HG03378 (cell line): Measurements from ENCODE around the gene PI16.

Experiments used
- ATAC-seq: cut with Tn5 transposase; IDR thresholded peaks from one replicate; pipeline ENCODE4 v1.9.1; 2021; ENCODE audit warnings: mild to moderate bottlenecking, moderate library complexity; ENCODE audit not compliant: unreplicated experiment

Gene PI16

DNA sequence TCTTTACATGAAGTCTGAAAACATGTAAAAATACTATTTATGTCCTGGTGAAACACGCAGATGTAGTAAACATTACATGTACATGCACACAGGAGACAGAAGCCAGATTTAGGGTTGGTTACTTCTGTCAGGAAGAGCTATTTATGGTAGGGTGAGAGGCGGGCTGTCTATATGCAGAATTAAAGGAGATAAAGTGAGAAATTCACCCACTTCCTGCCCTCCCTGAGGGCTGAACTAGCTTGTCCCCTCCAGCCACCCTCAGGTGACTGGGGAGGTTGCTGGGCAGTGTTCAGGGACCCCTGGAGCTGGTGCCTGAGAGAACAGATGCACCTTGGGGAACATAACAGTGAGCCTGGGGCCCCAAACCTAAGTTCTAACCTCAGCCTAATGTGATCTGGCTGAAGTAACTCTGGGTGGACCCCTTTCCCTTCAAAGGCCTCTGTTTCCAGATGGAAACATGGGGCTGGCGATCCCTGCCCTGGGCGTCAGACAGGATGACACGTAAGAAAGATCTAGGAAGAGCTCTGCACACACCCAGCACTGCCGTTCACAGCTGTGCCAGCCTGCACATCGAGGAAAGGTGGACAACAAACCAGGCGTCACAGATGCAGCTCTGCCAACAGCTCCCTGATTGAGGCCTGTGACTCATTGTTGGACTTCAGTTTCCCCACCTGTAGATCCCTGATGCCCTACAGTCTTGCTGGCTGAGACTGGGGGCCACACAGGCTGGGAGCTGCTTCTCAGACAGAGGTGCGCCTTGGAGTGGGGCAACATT is 1.3 kb downstream of the PI16 start:
- no peak for ATAC-seq

DNA sequence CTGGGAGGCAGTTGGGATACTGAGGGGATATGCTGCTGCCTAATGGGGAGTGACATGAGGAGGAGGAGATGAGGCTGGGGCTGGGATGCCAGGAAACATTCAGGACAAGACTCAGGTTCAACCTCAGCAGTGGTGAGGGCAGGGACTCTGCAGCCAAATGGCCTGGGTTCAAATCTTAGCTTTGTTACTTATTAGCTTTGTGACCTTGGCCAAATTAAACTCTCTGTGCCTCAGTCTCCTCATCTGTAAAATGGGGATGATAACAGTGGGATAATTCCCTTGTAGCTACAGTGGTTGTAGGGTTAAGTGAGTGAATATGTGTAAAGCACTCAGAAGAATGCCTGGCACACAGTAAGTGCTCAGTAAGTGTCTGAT is 1.9 kb downstream of the PI16 start:
- no peak for ATAC-seq

DNA sequence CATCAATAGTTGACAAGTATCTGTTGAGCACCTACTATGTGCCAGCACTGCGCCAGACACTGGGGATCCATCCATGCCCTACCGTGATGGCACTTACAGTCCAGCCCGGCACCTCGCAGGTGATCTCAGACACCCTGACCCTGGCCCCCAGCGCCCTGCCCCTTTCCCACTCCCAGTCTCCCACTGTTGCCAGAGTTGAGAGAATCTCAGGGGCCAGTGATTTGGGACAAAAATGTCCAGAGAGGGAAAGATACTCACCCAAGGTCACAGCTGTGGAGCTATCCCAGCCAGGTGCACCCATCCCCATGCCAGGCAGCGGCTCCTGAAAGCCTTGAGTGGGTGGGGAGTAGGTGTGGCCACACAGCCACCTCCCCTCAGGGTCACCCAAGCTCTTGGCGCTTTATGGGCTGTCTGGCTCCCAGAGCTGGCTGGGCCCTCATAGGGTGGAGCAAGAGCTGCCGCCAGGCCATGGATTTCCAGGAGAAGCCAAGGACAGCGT is 3.3 kb downstream of the PI16 start:
- ATAC-seq = no peak

DNA sequence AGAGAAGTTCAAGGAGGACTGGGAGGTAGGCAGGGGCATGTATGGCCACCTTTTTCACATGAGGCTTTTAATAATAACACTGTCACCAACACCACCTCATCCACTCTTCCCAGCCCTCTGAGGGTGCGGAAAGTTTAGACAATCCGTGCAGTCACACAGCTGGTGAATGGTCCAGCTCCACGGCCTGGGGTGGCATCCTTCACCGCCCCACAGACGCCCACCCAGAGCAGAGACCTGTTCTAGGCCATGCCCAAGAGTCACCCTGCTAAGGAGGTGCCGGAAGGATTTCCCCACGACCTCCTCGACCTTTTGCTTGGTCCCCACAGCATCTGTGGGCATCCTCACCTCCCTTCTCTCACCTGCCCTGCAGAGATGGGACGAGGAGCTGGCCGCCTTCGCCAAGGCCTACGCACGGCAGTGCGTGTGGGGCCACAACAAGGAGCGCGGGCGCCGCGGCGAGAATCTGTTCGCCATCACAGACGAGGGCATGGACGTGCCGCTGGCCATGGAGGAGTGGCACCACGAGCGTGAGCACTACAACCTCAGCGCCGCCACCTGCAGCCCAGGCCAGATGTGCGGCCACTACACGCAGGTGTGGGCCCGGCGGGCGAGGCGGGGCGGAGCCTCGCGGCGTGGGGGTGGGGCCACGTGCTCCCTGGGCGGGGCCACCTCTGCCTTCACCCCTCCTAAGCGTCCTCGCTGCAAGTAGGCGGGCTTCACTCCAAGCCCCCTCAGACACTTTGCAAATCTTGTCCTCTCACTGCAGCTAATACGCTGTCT is 4.4 kb downstream of the PI16 start:
- no peak for ATAC-seq

DNA sequence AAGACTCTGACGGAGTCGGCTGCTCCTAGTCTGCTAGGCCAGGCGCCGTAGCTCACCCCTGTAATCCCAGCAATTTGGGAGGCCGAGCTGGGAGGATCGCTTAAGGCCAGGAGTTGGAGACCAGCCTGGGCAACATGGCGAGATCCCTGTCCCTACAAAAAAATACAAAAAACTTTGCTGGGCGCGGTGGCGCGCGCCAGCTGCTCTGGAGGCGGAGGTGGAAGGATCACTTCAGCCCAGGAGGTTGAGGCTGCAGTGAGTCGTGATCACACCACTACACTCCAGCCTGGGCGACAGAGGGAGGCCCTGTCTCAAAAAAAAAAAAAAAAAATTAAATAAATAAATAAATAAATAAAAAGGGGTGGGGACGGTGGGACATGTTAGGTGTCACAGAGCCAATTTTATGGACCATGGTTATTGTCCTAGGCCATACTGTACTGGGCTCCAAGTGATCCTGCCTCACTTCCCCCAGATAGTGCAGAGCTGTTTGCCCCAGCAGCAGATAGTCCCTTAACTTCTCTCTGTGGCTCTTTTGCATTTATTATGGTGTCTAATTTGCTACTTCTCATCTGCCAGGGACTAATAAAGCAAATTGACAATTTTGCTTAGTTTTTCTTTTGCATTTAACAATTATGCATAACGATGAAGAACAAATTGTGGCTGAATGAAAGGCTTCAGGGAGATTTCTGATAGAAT is 5.2 kb downstream of the PI16 start:
- no peak for ATAC-seq

DNA sequence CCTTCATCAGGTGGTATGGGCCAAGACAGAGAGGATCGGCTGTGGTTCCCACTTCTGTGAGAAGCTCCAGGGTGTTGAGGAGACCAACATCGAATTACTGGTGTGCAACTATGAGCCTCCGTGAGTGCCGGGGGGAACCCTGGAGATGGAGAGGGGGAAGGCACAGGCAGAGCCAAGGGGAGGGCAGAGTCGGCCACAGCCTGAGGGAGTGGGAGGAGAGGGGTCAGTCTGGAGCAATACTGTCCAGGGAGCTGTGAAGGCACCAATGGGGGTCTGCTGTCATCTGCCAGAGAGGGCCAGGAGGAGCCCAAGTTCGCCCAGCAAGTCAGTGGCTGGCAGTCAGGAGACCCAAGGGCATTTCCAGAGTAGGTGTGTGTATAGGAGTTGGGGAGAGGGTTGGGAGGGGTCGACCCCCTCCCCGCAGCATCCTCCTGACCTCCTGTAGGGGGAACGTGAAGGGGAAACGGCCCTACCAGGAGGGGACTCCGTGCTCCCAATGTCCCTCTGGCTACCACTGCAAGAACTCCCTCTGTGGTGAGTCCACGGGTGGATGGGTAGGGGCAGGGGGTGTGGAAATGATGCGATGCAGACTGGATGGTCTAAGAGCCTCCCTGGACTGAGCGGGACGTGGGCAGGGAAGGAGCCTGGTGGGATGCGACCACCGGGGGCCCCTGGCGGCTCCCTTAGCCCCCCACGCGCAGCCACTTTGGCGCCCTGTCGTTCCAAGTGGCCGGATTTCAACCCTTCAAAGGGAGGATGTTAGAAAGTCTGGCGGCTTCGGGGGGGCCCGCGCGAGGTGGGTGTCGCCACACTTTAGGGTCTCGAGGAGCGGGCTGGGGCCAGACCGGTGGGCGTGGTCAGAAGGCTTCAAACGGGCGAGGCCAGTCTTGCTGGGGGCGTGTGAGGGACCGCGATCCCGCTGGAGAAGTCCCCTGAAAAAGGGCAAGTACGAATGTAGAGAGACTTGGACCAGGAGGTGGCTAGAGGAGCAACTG is 7.2 kb downstream of the PI16 start:
- no peak for ATAC-seq

DNA sequence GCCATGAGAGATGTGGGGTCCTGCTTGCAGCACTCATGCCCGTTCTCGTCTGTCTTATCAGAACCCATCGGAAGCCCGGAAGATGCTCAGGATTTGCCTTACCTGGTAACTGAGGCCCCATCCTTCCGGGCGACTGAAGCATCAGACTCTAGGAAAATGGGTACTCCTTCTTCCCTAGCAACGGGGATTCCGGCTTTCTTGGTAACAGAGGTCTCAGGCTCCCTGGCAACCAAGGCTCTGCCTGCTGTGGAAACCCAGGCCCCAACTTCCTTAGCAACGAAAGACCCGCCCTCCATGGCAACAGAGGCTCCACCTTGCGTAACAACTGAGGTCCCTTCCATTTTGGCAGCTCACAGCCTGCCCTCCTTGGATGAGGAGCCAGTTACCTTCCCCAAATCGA is 8.3 kb downstream of the PI16 start:
- ATAC-seq = no peak

DNA sequence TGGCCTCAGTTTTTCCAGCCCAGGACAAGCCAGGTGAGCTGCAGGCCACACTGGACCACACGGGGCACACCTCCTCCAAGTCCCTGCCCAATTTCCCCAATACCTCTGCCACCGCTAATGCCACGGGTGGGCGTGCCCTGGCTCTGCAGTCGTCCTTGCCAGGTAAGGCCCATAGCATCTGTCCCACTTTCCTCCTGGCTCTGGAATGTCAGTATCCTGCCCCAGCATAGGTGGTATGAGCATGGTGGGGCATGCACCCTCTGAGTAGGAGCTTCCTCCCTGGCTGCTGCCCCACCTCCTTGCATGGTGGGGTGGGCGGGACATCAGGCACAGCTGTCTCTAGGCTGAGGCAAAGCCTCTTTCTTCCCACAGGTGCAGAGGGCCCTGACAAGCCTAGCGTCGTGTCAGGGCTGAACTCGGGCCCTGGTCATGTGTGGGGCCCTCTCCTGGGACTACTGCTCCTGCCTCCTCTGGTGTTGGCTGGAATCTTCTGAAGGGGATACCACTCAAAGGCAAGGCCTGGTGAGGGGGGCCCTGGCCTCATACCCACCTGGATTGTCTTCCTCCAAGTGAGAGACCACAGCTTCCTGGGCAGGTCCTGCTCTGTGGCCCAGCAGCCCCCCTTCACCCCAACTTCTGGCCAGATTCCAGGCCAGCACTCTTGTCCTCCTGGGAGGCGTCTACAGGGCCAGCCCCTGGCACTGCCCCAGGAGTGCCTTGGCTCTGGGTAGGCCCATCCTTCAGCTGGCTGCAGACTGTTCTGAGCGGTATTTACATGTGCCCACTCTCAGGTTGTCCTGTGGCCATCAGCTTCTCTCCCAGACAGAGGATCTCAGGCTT is 9.1 kb downstream of the PI16 start:
- no peak for ATAC-seq

DNA sequence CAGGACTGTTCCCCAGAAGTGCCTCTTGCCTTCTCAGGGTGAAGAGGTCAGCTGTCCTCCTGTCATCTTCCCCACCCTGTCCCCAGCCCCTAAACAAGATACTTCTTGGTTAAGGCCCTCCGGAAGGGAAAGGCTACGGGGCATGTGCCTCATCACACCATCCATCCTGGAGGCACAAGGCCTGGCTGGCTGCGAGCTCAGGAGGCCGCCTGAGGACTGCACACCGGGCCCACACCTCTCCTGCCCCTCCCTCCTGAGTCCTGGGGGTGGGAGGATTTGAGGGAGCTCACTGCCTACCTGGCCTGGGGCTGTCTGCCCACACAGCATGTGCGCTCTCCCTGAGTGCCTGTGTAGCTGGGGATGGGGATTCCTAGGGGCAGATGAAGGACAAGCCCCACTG is 9.8 kb downstream of the PI16 start:
- no peak for ATAC-seq

DNA sequence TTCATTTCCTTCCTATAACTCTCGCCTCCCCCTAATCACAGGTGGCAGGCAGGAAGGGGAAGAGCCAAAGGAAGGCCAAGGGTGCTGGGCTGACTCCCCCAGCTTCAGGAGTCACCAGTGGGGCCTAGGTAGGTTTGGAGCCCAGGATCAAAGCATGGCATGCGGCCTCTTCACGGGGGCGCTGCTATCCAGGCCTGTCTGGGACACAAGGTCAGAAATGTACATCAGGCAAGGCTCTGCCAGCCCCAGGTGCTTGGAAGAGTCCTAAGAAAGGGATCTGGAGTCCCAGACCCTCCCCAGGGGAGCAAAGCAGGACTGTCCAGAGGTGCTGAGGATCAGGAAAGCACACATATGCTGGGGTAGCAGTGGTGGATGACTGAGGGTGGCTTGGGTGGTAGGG is 10.4 kb downstream of the PI16 start:
- ATAC-seq = no peak

DNA sequence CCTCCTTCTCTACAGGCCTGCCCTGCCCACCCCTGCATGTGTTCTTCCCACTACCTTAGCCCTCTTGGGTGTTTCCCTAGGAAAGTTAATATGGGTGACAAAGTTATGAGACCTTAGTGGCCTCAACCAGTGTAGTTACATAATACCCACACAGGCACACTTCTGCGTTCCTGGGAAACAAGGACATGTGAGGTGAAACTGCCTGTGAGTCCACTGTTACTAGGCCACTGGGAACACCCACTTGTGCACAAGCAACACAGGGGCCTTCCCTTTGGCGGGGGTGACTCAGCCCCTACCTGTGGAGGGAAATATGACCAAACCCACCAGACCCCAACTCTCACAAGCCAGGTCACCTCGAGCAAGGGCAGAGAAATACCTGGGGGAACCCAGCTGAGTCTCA is 12.8 kb downstream of the PI16 start:
- no peak for ATAC-seq

DNA sequence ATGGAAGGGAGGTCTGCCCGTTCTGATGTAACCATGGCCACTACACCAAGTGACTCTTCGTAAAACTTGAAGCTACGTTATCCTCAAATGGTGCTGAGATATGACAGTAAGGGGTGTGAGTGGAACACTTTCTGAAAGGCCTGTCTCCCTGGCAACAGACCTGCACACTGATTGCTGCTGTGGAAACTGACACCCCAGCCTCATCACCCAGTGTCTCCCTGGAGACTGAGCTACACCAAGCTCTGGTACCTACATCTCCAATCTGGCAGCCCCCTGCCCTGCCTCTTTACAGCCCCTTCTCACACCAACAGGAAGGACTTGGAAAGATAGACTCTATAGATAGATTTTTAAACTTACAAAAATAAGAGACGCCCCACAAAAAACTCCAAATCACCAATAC is 13.2 kb downstream of the PI16 start:
- no peak for ATAC-seq

DNA sequence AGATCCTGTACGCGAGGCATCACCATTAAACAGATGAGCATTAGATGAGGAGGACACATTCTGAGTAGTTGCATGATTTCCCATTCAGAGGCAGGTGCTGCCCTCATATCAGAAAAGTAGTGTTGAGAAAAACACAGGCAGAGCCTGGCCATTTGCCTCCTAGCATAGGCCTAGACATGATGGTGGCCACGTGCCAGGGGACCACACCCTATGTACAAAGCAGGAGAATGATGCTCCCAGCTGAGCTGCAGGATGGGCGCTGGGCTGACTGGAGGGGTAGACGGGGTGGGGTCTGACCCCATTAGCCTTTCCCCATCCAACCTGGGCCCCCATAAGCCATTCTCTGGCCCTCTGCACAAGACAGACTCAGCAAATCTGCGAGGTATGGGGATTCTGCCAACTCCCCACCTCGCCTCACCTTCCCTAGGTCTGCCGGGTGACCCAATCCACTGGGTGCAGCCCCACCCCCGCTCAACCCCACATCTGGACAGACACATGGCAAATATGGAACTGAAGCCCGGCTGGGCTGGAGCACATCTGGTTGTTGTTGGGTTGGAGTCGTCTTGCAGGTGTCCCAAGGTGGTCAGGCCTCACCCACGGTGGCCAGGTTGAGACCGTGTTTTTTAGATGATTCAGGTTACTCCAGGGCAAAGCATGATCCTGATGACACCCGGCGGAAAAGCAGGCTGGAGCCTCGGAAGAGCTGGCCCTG is 13.9 kb downstream of the PI16 start:
- no peak for ATAC-seq

DNA sequence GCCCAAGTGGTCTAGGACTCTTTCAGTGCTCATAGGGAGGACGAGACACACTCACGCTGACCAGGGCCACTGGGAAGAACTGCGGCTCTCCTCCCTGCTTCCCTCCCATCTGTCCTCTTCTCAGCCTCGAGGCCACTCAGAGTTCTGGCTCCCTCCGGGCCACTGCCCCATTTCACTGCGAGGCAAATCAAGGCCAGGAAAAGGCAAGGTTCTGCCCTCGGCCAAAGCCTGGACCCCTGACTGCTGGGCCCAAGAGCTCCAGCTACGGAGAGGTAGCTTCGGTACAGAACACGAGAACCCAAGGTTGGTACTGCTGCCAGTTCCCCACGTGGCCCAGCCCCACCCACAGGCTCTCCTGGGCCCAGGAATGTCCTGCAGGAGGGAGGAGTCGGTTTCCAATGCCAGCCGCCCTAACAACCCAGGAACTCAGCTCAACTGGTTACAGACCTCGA is 14.7 kb downstream of the PI16 start:
- ATAC-seq = no peak

DNA sequence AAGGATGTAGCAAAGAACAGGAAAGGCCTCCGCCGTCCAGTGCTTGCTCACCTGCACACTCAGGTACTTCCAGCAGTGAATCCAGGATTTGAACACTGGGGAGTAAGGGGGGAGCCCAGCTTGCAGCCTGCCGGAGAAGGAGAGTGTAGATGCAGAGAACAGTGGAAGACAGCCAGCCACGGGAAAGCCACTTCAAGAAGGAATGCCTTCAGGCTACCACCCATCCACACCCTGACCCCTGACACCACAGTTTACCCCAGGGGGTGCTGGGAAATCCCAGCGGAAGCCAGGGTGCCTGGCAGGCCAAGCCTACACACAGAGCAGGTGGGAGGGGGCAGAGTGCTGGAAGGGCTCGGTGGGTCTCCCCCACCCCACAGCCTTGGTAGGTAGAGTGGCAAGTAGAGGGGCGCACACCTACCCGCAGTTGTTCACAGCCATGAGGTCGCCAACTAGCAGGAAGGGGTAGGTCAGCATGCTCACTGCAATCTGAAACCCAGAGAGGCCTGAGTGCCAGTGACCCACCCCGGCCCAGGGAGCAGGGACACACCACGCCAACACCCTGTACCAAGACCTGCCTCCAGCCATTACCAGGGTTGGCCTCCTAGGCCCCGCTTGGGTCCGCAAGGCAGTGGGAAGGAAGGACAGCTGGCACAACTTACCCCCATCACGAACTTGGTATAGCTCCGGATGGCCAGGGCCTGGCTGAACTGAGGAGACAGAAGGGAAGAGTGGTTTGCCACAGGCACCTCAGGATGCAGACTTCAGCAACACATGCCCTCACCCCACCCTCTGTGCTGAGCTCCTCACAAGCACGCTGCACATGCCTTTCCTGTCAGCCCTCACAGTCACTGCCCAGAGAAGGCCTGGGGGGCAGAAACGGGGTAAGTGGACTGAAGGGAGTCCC is 15.7 kb downstream of the PI16 start:
- ATAC-seq = no peak

DNA sequence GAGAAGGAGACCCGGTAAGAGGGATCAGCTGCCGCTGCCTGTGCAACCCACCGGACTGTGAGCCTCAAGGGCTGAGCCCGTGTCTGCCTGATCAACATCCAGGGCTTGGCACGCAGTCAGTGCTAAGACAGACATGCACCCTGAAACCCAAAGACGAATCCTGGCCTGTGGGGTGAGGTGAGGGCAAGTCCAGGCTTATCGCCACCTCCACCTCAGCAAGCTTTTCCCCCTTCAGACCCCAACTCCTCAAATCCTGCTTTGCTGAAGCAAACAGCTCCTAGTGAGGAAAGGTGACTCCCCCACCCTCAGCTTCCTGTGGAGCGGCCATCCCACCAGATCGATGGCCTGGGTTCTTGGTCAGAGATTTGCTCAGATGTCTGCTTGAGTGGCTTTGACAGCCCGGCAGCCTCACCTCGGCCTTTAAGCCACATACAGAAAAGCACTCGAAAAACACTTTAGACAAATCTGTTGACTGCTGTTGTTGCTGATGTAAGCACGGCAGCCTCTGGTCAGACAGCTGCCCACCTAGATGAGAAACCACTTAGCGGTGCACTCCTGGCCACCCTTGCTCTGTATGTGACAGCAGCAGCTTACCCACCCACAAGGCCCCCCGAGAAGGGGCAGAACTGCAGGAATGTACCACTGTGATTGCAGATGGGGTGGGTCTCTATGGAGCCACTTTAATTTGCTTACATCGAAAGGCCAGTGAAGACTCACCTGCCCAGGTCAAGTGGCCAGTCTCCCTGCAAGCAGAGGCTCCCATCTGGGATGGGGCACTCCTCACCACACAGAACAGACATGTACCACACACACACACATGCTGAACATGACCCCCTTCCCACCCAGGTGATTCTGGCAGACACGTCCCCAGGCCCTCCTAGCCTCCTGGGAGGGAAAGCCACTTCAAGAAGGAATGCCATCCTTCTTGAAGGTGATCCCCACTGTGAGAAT is 16.6 kb downstream of the PI16 start:
- ATAC-seq = no peak
